Neuron (in vitro differentiated cells): ENCODE measurements around the gene CDC42BPA.

Experiments used
- H2AFZ ChIP-seq: one replicate; pipeline ENCODE4 v1.6.1; 2013; ENCODE audit warnings: low read depth, mild to moderate bottlenecking, inconsistent platforms, low read length, moderate library complexity
- H3K27me3 ChIP-seq: one replicate; pipeline ENCODE4 v1.6.1; 2013; ENCODE audit warnings: low read length; ENCODE audit not compliant: insufficient read depth
- H3K36me3 ChIP-seq: one replicate; pipeline ENCODE4 v1.6.1; 2013; ENCODE audit warnings: low read length; ENCODE audit not compliant: insufficient read depth
- H3K4me1 ChIP-seq: one replicate; pipeline ENCODE4 v1.6.1; 2013; ENCODE audit warnings: low read length; ENCODE audit not compliant: insufficient read depth
- H3K4me3 ChIP-seq: 2 replicates; pipeline ENCODE4 v1.5.1; 2013; ENCODE audit warnings: mild to moderate bottlenecking, low read length, moderate library complexity
- H3K9me3 ChIP-seq: one replicate; pipeline ENCODE4 v1.6.1; 2013; ENCODE audit warnings: low read length

The CDC42BPA gene

GRCh38 chr1:226986496-226987178 lies 331.7 kb downstream of the CDC42BPA start:
- Histone ChIP-seq H2AFZ (no peak overlapping the region), H3K4me3 (no peak overlapping the region), H3K27me3 (no peaks in the 10 kb centered on the region), H3K36me3 (peaks cover 20% of the 10 kb centered on the region), H3K9me3 (no peaks in the 10 kb centered on the region), H3K4me1 (no peaks in the 10 kb centered on the region)

- peaks cover 20% of the 10 kb centered on the region for H3K36me3 ChIP-seq
- H2AFZ ChIP-seq, result no peak overlapping the region
- no peak overlapping the region for H3K4me3 ChIP-seq
- no peaks in the 10 kb centered on the region for H3K4me1 ChIP-seq
- H3K9me3 ChIP-seq, result no peaks in the 10 kb centered on the region
- H3K27me3 ChIP-seq, result no peaks in the 10 kb centered on the region
Measured at GRCh38 chr1:226985839-226986463, 332.3 kb downstream of the CDC42BPA start.

GRCh38 chr1:226985239-226985838 lies 333.0 kb downstream of the CDC42BPA start:
- Histone ChIP-seq H3K4me3 (no peak overlapping the region), H3K4me1 (no peaks in the 10 kb centered on the region), H3K9me3 (no peaks in the 10 kb centered on the region), H3K27me3 (no peaks in the 10 kb centered on the region), H3K36me3 (peaks cover 20% of the 10 kb centered on the region), H2AFZ (no peak overlapping the region)

- H3K4me1 ChIP-seq, result peaks cover 2% of the 10 kb centered on the region
- H3K27me3 ChIP-seq, result no peaks in the 10 kb centered on the region
- H3K9me3 ChIP-seq, result no peaks in the 10 kb centered on the region
- H3K4me3 ChIP-seq, result no peak overlapping the region
- no peak overlapping the region for H2AFZ ChIP-seq
- H3K36me3 ChIP-seq, result peaks cover 20% of the 10 kb centered on the region
Measured at GRCh38 chr1:226984521-226985238, 333.6 kb downstream of the CDC42BPA start.

- no peaks in the 10 kb centered on the region for H3K9me3 ChIP-seq
- no peak overlapping the region for H3K4me3 ChIP-seq
- H3K27me3 ChIP-seq, result no peaks in the 10 kb centered on the region
- H2AFZ ChIP-seq, result no peak overlapping the region
- peaks cover 20% of the 10 kb centered on the region for H3K36me3 ChIP-seq
- H3K4me1 ChIP-seq, result peaks cover 3% of the 10 kb centered on the region
Measured at GRCh38 chr1:226983992-226984364, 334.3 kb downstream of the CDC42BPA start.

GRCh38 chr1:226983247-226983991 lies 334.9 kb downstream of the CDC42BPA start:
- Histone ChIP-seq H3K9me3 (no peaks in the 10 kb centered on the region), H2AFZ (no peak overlapping the region), H3K27me3 (no peaks in the 10 kb centered on the region), H3K36me3 (peaks cover 16% of the 10 kb centered on the region), H3K4me3 (no peak overlapping the region), H3K4me1 (peaks cover 3% of the 10 kb centered on the region)

- Histone ChIP-seq H3K36me3 (peaks cover 14% of the 10 kb centered on the region), H3K9me3 (no peaks in the 10 kb centered on the region), H3K27me3 (no peaks in the 10 kb centered on the region), H2AFZ (no peak overlapping the region), H3K4me3 (no peak overlapping the region), H3K4me1 (peaks cover 3% of the 10 kb centered on the region)
Measured at GRCh38 chr1:226982451-226983177, 335.7 kb downstream of the CDC42BPA start.

GRCh38 chr1:226981838-226982237 lies 336.5 kb downstream of the CDC42BPA start:
- peaks cover 6% of the 10 kb centered on the region for H3K36me3 ChIP-seq
- no peaks in the 10 kb centered on the region for H3K9me3 ChIP-seq
- no peak overlapping the region for H3K4me3 ChIP-seq
- no peaks in the 10 kb centered on the region for H3K27me3 ChIP-seq
- peaks cover 3% of the 10 kb centered on the region for H3K4me1 ChIP-seq
- no peak overlapping the region for H2AFZ ChIP-seq

- H2AFZ ChIP-seq, result no peak overlapping the region
- peaks cover 2% of the 10 kb centered on the region for H3K36me3 ChIP-seq
- H3K4me3 ChIP-seq, result no peak overlapping the region
- no peaks in the 10 kb centered on the region for H3K9me3 ChIP-seq
- peaks cover 7% of the 10 kb centered on the region for H3K4me1 ChIP-seq
- H3K27me3 ChIP-seq, result no peaks in the 10 kb centered on the region
Measured at GRCh38 chr1:226981386-226981817, 336.9 kb downstream of the CDC42BPA start.

- Histone ChIP-seq H3K4me1 (peaks cover 11% of the 10 kb centered on the region), H3K36me3 (no peaks in the 10 kb centered on the region), H3K27me3 (no peaks in the 10 kb centered on the region), H3K4me3 (no peak overlapping the region), H2AFZ (no peak overlapping the region), H3K9me3 (no peaks in the 10 kb centered on the region)
Measured at GRCh38 chr1:226980565-226981385, 337.5 kb downstream of the CDC42BPA start.

- no peaks in the 10 kb centered on the region for H3K27me3 ChIP-seq
- no peak overlapping the region for H3K4me3 ChIP-seq
- no peaks in the 10 kb centered on the region for H3K9me3 ChIP-seq
Measured at GRCh38 chr1:226980122-226980560, 338.2 kb downstream of the CDC42BPA start.

More at GRCh38 chr1:226980122-226980560, 338.2 kb downstream of the CDC42BPA start:
- peaks cover 16% of the 10 kb centered on the region for H3K4me1 ChIP-seq
- no peak overlapping the region for H2AFZ ChIP-seq
- no peaks in the 10 kb centered on the region for H3K36me3 ChIP-seq
